Ishikawa (cell line): ENCODE results near the gene DGUOK.

ENCODE experiments used
- CEBPB ChIP-seq: IDR thresholded peaks from 2 replicates; pipeline ENCODE4 v1.6.1; 2012
- CREB1 ChIP-seq: IDR thresholded peaks from 2 replicates; pipeline ENCODE4 v1.6.1; 2012; ENCODE audit warnings: low read depth
- EGR1 ChIP-seq: IDR thresholded peaks from 2 replicates; pipeline ENCODE4 v1.6.1; 2012
- EP300 ChIP-seq: IDR thresholded peaks from 2 replicates; pipeline ENCODE4 v1.6.1; 2012; ENCODE audit warnings: borderline replicate concordance
- FOXM1 ChIP-seq: IDR thresholded peaks from 2 replicates; pipeline ENCODE4 v1.6.1; 2012; ENCODE audit warnings: low read depth, borderline replicate concordance
- NFIC ChIP-seq: IDR thresholded peaks from 2 replicates; pipeline ENCODE4 v1.6.1; 2012
- RAD21 ChIP-seq: IDR thresholded peaks from 2 replicates; pipeline ENCODE4 v1.6.1; 2012; ENCODE audit warnings: low read depth
- TAF1 ChIP-seq: IDR thresholded peaks from 2 replicates; pipeline ENCODE4 v1.6.1; 2012; ENCODE audit warnings: low read depth, mild to moderate bottlenecking
- TCF12 ChIP-seq: IDR thresholded peaks from 2 replicates; pipeline ENCODE4 v1.6.1; 2012; ENCODE audit warnings: low read depth
- TEAD4 ChIP-seq: IDR thresholded peaks from 2 replicates; pipeline ENCODE4 v1.6.1; 2012
- YY1 ChIP-seq: IDR thresholded peaks from 2 replicates; pipeline ENCODE4 v1.6.1; 2012; ENCODE audit warnings: low read depth
- ZBTB7A ChIP-seq: IDR thresholded peaks from 2 replicates; pipeline ENCODE4 v1.6.1; 2012; ENCODE audit warnings: low read depth
- TF ChIP-seq, protein P1 (sequence below): IDR thresholded peaks from 2 replicates; pipeline ENCODE4 v1.6.1; 2012
- TF ChIP-seq, protein P2 (sequence below): IDR thresholded peaks from 2 replicates; pipeline ENCODE4 v1.6.1; 2012
- TF ChIP-seq, protein P3 (sequence below): IDR thresholded peaks from 2 replicates; pipeline ENCODE4 v1.6.1; 2012; ENCODE audit warnings: low read depth, mild to moderate bottlenecking

DGUOK gene

DNA sequence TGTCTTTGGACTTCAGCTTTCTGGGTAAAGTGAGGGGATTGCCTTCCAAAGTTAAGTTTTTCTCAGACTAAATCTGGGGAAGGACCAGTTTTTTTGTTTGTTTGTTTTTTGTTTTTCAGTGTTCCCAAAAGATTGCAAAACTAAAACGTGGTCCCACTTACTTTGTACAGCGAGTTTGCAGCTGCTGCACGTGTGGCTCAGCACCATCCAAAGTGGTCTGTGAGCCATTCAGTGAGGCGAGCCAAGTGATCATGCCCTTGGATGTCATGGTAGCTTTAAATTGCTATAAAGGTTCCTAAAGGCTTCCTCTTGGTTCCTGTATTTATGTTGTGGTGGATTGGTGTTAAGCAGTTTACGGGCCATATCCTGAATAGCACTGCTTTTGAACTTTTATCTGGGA lies 81.0 kb downstream of the DGUOK start:
- TF ChIP-seq EP300 (no peak), EGR1 (no peak), ZBTB7A (no peak), CREB1 (no peak), TAF1 (no peak), TCF12 (no peak), YY1 (no peak), FOXM1 (no peak), NFIC (no peak), TEAD4 (no peak), RAD21 (no peak), CEBPB (no peak)
- TF ChIP-seq, protein P1, sequence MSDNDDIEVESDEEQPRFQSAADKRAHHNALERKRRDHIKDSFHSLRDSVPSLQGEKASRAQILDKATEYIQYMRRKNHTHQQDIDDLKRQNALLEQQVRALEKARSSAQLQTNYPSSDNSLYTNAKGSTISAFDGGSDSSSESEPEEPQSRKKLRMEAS = no peak
- TF ChIP-seq, protein P2, sequence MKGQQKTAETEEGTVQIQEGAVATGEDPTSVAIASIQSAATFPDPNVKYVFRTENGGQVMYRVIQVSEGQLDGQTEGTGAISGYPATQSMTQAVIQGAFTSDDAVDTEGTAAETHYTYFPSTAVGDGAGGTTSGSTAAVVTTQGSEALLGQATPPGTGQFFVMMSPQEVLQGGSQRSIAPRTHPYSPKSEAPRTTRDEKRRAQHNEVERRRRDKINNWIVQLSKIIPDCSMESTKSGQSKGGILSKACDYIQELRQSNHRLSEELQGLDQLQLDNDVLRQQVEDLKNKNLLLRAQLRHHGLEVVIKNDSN = no peak
- TF ChIP-seq, protein P3, sequence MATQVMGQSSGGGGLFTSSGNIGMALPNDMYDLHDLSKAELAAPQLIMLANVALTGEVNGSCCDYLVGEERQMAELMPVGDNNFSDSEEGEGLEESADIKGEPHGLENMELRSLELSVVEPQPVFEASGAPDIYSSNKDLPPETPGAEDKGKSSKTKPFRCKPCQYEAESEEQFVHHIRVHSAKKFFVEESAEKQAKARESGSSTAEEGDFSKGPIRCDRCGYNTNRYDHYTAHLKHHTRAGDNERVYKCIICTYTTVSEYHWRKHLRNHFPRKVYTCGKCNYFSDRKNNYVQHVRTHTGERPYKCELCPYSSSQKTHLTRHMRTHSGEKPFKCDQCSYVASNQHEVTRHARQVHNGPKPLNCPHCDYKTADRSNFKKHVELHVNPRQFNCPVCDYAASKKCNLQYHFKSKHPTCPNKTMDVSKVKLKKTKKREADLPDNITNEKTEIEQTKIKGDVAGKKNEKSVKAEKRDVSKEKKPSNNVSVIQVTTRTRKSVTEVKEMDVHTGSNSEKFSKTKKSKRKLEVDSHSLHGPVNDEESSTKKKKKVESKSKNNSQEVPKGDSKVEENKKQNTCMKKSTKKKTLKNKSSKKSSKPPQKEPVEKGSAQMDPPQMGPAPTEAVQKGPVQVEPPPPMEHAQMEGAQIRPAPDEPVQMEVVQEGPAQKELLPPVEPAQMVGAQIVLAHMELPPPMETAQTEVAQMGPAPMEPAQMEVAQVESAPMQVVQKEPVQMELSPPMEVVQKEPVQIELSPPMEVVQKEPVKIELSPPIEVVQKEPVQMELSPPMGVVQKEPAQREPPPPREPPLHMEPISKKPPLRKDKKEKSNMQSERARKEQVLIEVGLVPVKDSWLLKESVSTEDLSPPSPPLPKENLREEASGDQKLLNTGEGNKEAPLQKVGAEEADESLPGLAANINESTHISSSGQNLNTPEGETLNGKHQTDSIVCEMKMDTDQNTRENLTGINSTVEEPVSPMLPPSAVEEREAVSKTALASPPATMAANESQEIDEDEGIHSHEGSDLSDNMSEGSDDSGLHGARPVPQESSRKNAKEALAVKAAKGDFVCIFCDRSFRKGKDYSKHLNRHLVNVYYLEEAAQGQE = no peak
